Measurements from ENCODE around the gene CALN1. TPM values are rescaled to one million over a fixed set of nuclear protein-coding genes. Genes with fewer than 3 reads are reported as not detected.

The CALN1 gene
- polyA plus RNA-seq, 1 donor (not counting 4 experiments of a cell fraction or from before 2014, with no cell fraction given): not detected

DNA sequence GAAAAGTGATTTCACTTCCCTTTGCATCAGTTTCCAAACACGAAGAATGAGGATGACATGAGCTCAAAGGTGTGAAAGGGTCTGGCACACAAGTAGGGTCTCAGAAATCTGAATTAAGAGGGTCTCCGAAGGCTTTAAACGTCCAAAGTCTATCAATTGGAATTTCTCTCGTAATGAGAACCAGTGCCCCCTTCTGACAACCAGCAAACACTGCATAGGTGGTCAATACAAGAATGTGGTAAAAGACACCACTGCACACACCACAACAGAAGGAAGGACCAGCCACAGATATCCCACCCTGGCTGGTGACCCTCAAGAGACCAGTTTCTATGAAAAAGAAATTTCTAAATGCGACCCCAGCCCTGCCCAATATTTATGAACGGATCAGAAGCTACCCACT lies 78.1 kb downstream of the CALN1 start:
- H2AFZ ChIP-seq (ENCODE audit: control insufficient read depth, low read length): no peak overlapping the region
- no peak for DNase-seq (ENCODE audit: low read depth, low spot score)
- dilution Hi-C loops (cut with MboI; ENCODE audit: extremely low pct_ligation_motif_present, low sequenced_read_pairs): no loop called here
- TF ChIP-seq, protein P1, sequence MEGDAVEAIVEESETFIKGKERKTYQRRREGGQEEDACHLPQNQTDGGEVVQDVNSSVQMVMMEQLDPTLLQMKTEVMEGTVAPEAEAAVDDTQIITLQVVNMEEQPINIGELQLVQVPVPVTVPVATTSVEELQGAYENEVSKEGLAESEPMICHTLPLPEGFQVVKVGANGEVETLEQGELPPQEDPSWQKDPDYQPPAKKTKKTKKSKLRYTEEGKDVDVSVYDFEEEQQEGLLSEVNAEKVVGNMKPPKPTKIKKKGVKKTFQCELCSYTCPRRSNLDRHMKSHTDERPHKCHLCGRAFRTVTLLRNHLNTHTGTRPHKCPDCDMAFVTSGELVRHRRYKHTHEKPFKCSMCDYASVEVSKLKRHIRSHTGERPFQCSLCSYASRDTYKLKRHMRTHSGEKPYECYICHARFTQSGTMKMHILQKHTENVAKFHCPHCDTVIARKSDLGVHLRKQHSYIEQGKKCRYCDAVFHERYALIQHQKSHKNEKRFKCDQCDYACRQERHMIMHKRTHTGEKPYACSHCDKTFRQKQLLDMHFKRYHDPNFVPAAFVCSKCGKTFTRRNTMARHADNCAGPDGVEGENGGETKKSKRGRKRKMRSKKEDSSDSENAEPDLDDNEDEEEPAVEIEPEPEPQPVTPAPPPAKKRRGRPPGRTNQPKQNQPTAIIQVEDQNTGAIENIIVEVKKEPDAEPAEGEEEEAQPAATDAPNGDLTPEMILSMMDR (optimal IDR thresholded peaks at IDR 0.05 in 1 of 3, IDR thresholded peaks at IDR 0.05 in 1 of 3, conservative IDR thresholded peaks at IDR 0.05 in 1 of 3; ENCODE audit: extremely low read depth in 1 of 3, insufficient read depth in 2 of 3, low read length in 3 of 3): no peak
- TF ChIP-seq EZH2 (IDR thresholded peaks at IDR 0.05; ENCODE audit: low read length): no peak
- no peaks in the 10 kb centered on the region for H3K9me1 ChIP-seq (ENCODE audit: control insufficient read depth, extremely low read depth, insufficient read depth, low read length)
- H3K4me1 ChIP-seq (ENCODE audit: control insufficient read depth, extremely low read depth, insufficient read depth, low read length): no peaks in the 10 kb centered on the region
- no peaks in the 10 kb centered on the region for H3K9me3 ChIP-seq (ENCODE audit: control insufficient read depth, low read depth, low read length)
- H3K4me2 ChIP-seq (ENCODE audit: control insufficient read depth, extremely low read depth, insufficient read depth, low read depth, low read length): no peak overlapping the region
- no peak overlapping the region for H3K9ac ChIP-seq (ENCODE audit: control insufficient read depth, extremely low read depth, insufficient read depth, low read length)
- H3K36me3 ChIP-seq (ENCODE audit: control insufficient read depth in 2 of 2, extremely low read depth in 1 of 2, insufficient read depth in 2 of 2, low read length in 2 of 2): no peaks in the 10 kb centered on the region
- no peak overlapping the region for H3K27ac ChIP-seq (ENCODE audit: control insufficient read depth, insufficient read depth, low read length)
- no peaks in the 10 kb centered on the region for H3K79me2 ChIP-seq (ENCODE audit: control insufficient read depth, insufficient read depth, low read length)
- no peak for FAIRE-seq
- H3K4me3 ChIP-seq (ENCODE audit: control insufficient read depth in 2 of 3, extremely low read depth in 1 of 3, insufficient read depth in 2 of 3, low read depth in 1 of 3, low read length in 3 of 3): no peak overlapping the region
- peaks cover 40% of the 10 kb centered on the region for H3K27me3 ChIP-seq (ENCODE audit: control insufficient read depth, extremely low read depth, insufficient read depth, low read length)
- no peaks in the 10 kb centered on the region for H4K20me1 ChIP-seq (ENCODE audit: control insufficient read depth, extremely low read depth, insufficient read depth, low read length)

DNA sequence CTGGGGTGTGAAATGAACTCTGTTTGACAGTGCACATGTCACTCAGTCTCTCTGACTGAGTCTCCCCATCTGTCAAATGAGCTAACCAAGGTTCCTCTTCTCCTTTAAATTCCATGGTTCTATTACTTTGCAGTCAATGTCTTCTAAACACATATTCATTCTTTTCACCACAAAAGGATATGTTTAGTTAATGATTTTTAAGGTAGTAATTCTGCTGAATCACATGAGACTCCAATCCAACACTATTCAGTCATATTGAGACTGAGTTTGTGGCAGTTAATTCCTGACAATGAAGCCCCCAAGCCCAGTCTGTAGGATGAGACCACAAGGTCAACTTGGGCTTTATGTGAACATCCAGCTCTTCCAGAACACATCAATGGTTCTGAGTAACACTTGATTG lies 85.3 kb downstream of the CALN1 start:
- Histone ChIP-seq H3K9ac (ENCODE audit: control insufficient read depth, extremely low read depth, insufficient read depth, low read length) (no peak overlapping the region), H3K27me3 (ENCODE audit: control insufficient read depth, extremely low read depth, insufficient read depth, low read length) (no peaks in the 10 kb centered on the region), H3K9me3 (ENCODE audit: control insufficient read depth, low read depth, low read length) (no peaks in the 10 kb centered on the region), H3K27ac (ENCODE audit: control insufficient read depth, insufficient read depth, low read length) (no peak overlapping the region), H4K20me1 (ENCODE audit: control insufficient read depth, extremely low read depth, insufficient read depth, low read length) (no peaks in the 10 kb centered on the region), H2AFZ (ENCODE audit: control insufficient read depth, low read length) (no peak overlapping the region), H3K4me3 (ENCODE audit: control insufficient read depth in 2 of 3, extremely low read depth in 1 of 3, insufficient read depth in 2 of 3, low read depth in 1 of 3, low read length in 3 of 3) (no peak overlapping the region), H3K36me3 (ENCODE audit: control insufficient read depth in 2 of 2, extremely low read depth in 1 of 2, insufficient read depth in 2 of 2, low read length in 2 of 2) (no peaks in the 10 kb centered on the region), H3K79me2 (ENCODE audit: control insufficient read depth, insufficient read depth, low read length) (no peaks in the 10 kb centered on the region), H3K9me1 (ENCODE audit: control insufficient read depth, extremely low read depth, insufficient read depth, low read length) (no peaks in the 10 kb centered on the region), H3K4me2 (ENCODE audit: control insufficient read depth, extremely low read depth, insufficient read depth, low read depth, low read length) (no peak overlapping the region), H3K4me1 (ENCODE audit: control insufficient read depth, extremely low read depth, insufficient read depth, low read length) (no peaks in the 10 kb centered on the region)
- TF ChIP-seq, protein P1 (optimal IDR thresholded peaks at IDR 0.05 in 1 of 3, IDR thresholded peaks at IDR 0.05 in 1 of 3, conservative IDR thresholded peaks at IDR 0.05 in 1 of 3; ENCODE audit: extremely low read depth in 1 of 3, insufficient read depth in 2 of 3, low read length in 3 of 3): no peak
- no peak for TF ChIP-seq EZH2 (IDR thresholded peaks at IDR 0.05; ENCODE audit: low read length)
- dilution Hi-C loops (cut with MboI; ENCODE audit: extremely low pct_ligation_motif_present, low sequenced_read_pairs): no loop called here
- FAIRE-seq (no peak), DNase-seq (ENCODE audit: low read depth, low spot score) (no peak)
